H9 (cell line): ENCODE data around the gene KIZ. TPM values are rescaled to one million over a fixed set of nuclear protein-coding genes. Genes with fewer than 3 reads are reported as not detected.
A peak's percentile ranks its signal among the peaks of the same experiment; 100 is the strongest.

Experiments
- DNase-seq: peaks from one replicate; pipeline ENCODE4 v3.0.0-alpha.2; 2017
- H2AFZ ChIP-seq: one replicate; pipeline ENCODE4 v1.6.1; 2013; ENCODE audit warnings: mild to moderate bottlenecking, low read length, control low read depth, moderate library complexity
- H2AK5ac ChIP-seq: 2 replicates; pipeline ENCODE4 v1.6.1; 2013; ENCODE audit warnings: low read length, control low read depth, mixed read lengths; ENCODE audit not compliant: insufficient read length
- H2BK120ac ChIP-seq: one replicate; pipeline ENCODE4 v1.6.1; 2013; ENCODE audit warnings: low read depth, mild to moderate bottlenecking, low read length, control low read depth, inconsistent platforms; ENCODE audit not compliant: poor library complexity, severe bottlenecking
- H2BK12ac ChIP-seq: 2 replicates; pipeline ENCODE4 v1.6.1; 2013; ENCODE audit warnings: low read length, control low read depth, mixed read lengths, low read depth; ENCODE audit not compliant: insufficient read length
- H2BK15ac ChIP-seq: 2 replicates; pipeline ENCODE4 v1.6.1; 2013; ENCODE audit warnings: low read depth, low read length, control low read depth
- H2BK20ac ChIP-seq: one replicate; pipeline ENCODE4 v1.6.1; 2013; ENCODE audit warnings: low read depth, mild to moderate bottlenecking, low read length, control low read depth, inconsistent platforms; ENCODE audit not compliant: poor library complexity, severe bottlenecking
- H2BK5ac ChIP-seq: 2 replicates; pipeline ENCODE4 v1.6.1; 2013; ENCODE audit warnings: low read length, control low read depth, mixed read lengths; ENCODE audit not compliant: insufficient read length
- H3K14ac ChIP-seq: 2 replicates; pipeline ENCODE4 v1.6.1; 2013; ENCODE audit warnings: low read length, control low read depth; ENCODE audit not compliant: insufficient read depth
- H3K18ac ChIP-seq: 2 replicates; pipeline ENCODE4 v1.6.1; 2013; ENCODE audit warnings: low read depth, mild to moderate bottlenecking, mixed read lengths, low read length, control low read depth; ENCODE audit not compliant: insufficient read length
- H3K23ac ChIP-seq: 2 replicates; pipeline ENCODE4 v1.6.1; 2013; ENCODE audit warnings: low read length, control low read depth, mixed read lengths, low read depth; ENCODE audit not compliant: insufficient read length
- H3K23me2 ChIP-seq: 2 replicates; pipeline ENCODE4 v1.6.1; 2013; ENCODE audit warnings: low read depth, mild to moderate bottlenecking, mixed read lengths, low read length, control low read depth; ENCODE audit not compliant: insufficient read length, poor library complexity, severe bottlenecking
- H3K27ac ChIP-seq: 2 replicates; pipeline ENCODE4 v1.5.1; 2013; ENCODE audit warnings: low read length, control low read depth, mixed read lengths, low read depth; ENCODE audit not compliant: insufficient read length
- H3K27me3 ChIP-seq: 2 replicates; pipeline ENCODE4 v1.6.1; 2013; ENCODE audit warnings: low read length, control low read depth, inconsistent platforms; ENCODE audit not compliant: insufficient read depth
- H3K4ac ChIP-seq: 2 replicates; pipeline ENCODE4 v1.6.1; 2013; ENCODE audit warnings: low read depth, mild to moderate bottlenecking, control low read depth, inconsistent platforms, low read length, moderate library complexity
- H3K4me1 ChIP-seq: 2 replicates; pipeline ENCODE4 v1.6.1; 2013; ENCODE audit warnings: low read length, control low read depth, inconsistent platforms; ENCODE audit not compliant: insufficient read depth
- H3K4me2 ChIP-seq: 2 replicates; pipeline ENCODE4 v1.6.1; 2013; ENCODE audit warnings: low read length, control low read depth, mixed read lengths; ENCODE audit not compliant: insufficient read length, insufficient read depth
- H3K56ac ChIP-seq: 2 replicates; pipeline ENCODE4 v1.6.1; 2013; ENCODE audit warnings: low read depth, mild to moderate bottlenecking, mixed read lengths, low read length, control low read depth; ENCODE audit not compliant: insufficient read length
- H3K79me1 ChIP-seq: 2 replicates; pipeline ENCODE4 v1.6.1; 2013; ENCODE audit warnings: low read depth, mild to moderate bottlenecking, moderate library complexity, low read length, control low read depth, inconsistent platforms; ENCODE audit not compliant: insufficient read depth, poor library complexity, severe bottlenecking
- H3K79me2 ChIP-seq: 2 replicates; pipeline ENCODE4 v1.6.1; 2013; ENCODE audit warnings: low read length, control low read depth, inconsistent platforms; ENCODE audit not compliant: insufficient read depth
- H3K9ac ChIP-seq: 2 replicates; pipeline ENCODE4 v1.6.1; 2013; ENCODE audit warnings: low read length, control low read depth, mixed read lengths; ENCODE audit not compliant: insufficient read length; ENCODE audit errors: extremely low read depth
- H3K9me3 ChIP-seq: one replicate; pipeline ENCODE4 v1.6.1; 2013; ENCODE audit warnings: low read depth, low read length, inconsistent platforms; ENCODE audit not compliant: control insufficient read depth
- H3T11ph ChIP-seq: one replicate; pipeline ENCODE4 v1.6.1; 2013; ENCODE audit warnings: mild to moderate bottlenecking, low read length, control low read depth, inconsistent platforms
- H4K20me1 ChIP-seq: one replicate; pipeline ENCODE4 v1.6.1; 2013; ENCODE audit not compliant: control insufficient read depth, insufficient read length, insufficient read depth
- H4K5ac ChIP-seq: 2 replicates; pipeline ENCODE4 v1.6.1; 2013; ENCODE audit warnings: low read depth, mild to moderate bottlenecking, mixed read lengths, low read length, control low read depth; ENCODE audit not compliant: insufficient read length
- H4K8ac ChIP-seq: replicated peaks from 2 replicates; pipeline ENCODE4 v1.6.1; 2013; ENCODE audit warnings: low read length, control low read depth, mixed read lengths, low read depth; ENCODE audit not compliant: insufficient read length
- H4K91ac ChIP-seq: 2 replicates; pipeline ENCODE4 v1.6.1; 2013; ENCODE audit warnings: low read depth, mild to moderate bottlenecking, moderate library complexity, mixed read lengths, low read length, control low read depth; ENCODE audit not compliant: insufficient read length
- H3K27ac Mint-ChIP-seq, 3 experiments: 2 replicates in 2 of 3; 3 replicates in 1 of 3; pipeline ENCODE4 v1.8.0; 2020 to 2021; ENCODE audit warnings: mixed read lengths in 3 of 3, mild to moderate bottlenecking in 1 of 3, moderate library complexity in 1 of 3
- H3K27me3 Mint-ChIP-seq: 2 replicates; pipeline ENCODE4 v1.8.0; 2021; ENCODE audit warnings: low read depth, mild to moderate bottlenecking, moderate library complexity, mixed read lengths
- H3K36me3 Mint-ChIP-seq, 3 experiments: 2 replicates in 2 of 3; 3 replicates in 1 of 3; pipeline ENCODE4 v1.8.0; 2020 to 2021; ENCODE audit warnings: low read depth in 3 of 3, mixed read lengths in 3 of 3; ENCODE audit not compliant: insufficient read depth in 1 of 3
- H3K4me1 Mint-ChIP-seq, 2 experiments: 2 replicates each; pipeline ENCODE4 v1.8.0; 2020; ENCODE audit warnings: mixed read lengths in 2 of 2
- H3K4me3 Mint-ChIP-seq, 2 experiments: 2 replicates in 1 of 2; 3 replicates in 1 of 2; pipeline ENCODE4 v1.8.0; 2020 to 2021; ENCODE audit warnings: mild to moderate bottlenecking in 2 of 2, mixed read lengths in 2 of 2, moderate library complexity in 1 of 2
- H3K9me3 Mint-ChIP-seq, 2 experiments: 2 replicates in 1 of 2; 3 replicates in 1 of 2; pipeline ENCODE4 v1.8.0; 2020; ENCODE audit warnings: mild to moderate bottlenecking in 2 of 2, mixed read lengths in 2 of 2, moderate library complexity in 1 of 2
- CTCF ChIP-seq: fragments of 200-600 bp; sonication (generic); conservative IDR thresholded peaks from 3 replicates; pipeline ENCODE4 v1.8.0; 2021; ENCODE audit warnings: antibody characterized with exemption, mild to moderate bottlenecking
- WGBS: extraction: QIAGEN DNeasy Blood & Tissue Kit; methylation state at CpG from one replicate; pipeline ENCODE4 v1.1.7; 2013; ENCODE audit warnings: missing lambda C conversion rate, low lambda C conversion rate, mixed read lengths; ENCODE audit not compliant: insufficient read length; ENCODE audit errors: extremely low coverage; 5-methylcytosine and 5-hydroxymethylcytosine counted together
- total RNA-seq: library from RNA; stranded (reverse); gene quantifications from 2 replicates; pipeline ENCODE4 v1.2.1, GENCODE V29; 2021

The KIZ gene
- total RNA-seq, 1 experiment from 2014 or later = 29.3 TPM

- Histone ChIP-seq H3K23ac (no peak overlapping the region), H3K79me1 (no peaks in the 10 kb centered on the region), H3K56ac (no peak overlapping the region), H4K5ac (peak overlapping the region; percentile 82), H2BK20ac (no peak overlapping the region), H3K14ac (peak overlapping the region; percentile 68; the same call in 1 of the 2 replicates), H3K27me3 (no peaks in the 10 kb centered on the region), H3T11ph (peak overlapping the region; percentile 45), H4K20me1 (no peaks in the 10 kb centered on the region), H3K9me3 (no peaks in the 10 kb centered on the region), H2AFZ (no peak overlapping the region), H3K79me2 (no peaks in the 10 kb centered on the region; the same call in none of the 2 replicates), H2BK12ac (peak overlapping the region; percentile 95), H2BK120ac (peak overlapping the region; percentile 83), H2AK5ac (peak overlapping the region; percentile 77), H4K91ac (no peak overlapping the region), H3K4me2 (peak overlapping the region; percentile 64), H4K8ac (no peak overlapping the region), H3K23me2 (peaks cover 6% of the 10 kb centered on the region), H3K9ac (peak overlapping the region; percentile 58), H2BK5ac (peak overlapping the region; percentile 49), H3K18ac (peak overlapping the region; percentile 81), H3K4ac (no peak overlapping the region; the same call in 1 of the 2 replicates), H3K27ac (peak overlapping the region; percentile 99), H2BK15ac (no peak overlapping the region), H3K4me1 (peaks cover 11% of the 10 kb centered on the region)
- peak overlapping the region; percentile 57 to 77 for H3K4me3 Mint-ChIP-seq
- peaks cover 69 to 70% of the 10 kb centered on the region in 2 experiments for H3K4me1 Mint-ChIP-seq
- H3K36me3 Mint-ChIP-seq = peaks cover under 1 to 14% (median 3%) of the 10 kb centered on the region in 3 experiments; a peak in 6 of 7 replicates
- no peaks in the 10 kb centered on the region for H3K27me3 Mint-ChIP-seq
- no CpG with 5 or more reads among the region's 1 CpG for WGBS
- DNase-seq = no peak
- H3K27ac Mint-ChIP-seq = peak overlapping the region; percentile 94 to 100 (median 100)
- TF ChIP-seq CTCF = no peak
- no peaks in the 10 kb centered on the region; a peak in 1 of 5 replicates for H3K9me3 Mint-ChIP-seq
Observed at GRCh38 chr20:21190869-21191268, 65.0 kb downstream of the KIZ start.
